Activated naive CD4-positive, alpha-beta T cell (primary cell): Measurements from ENCODE around the gene CREB5.

ENCODE experiments used
- DNase-seq, 4 experiments: peaks; one replicate each; lab custom pipeline; 2025; lab: John Stamatoyannopoulos, UW

The CREB5 gene

DNA sequence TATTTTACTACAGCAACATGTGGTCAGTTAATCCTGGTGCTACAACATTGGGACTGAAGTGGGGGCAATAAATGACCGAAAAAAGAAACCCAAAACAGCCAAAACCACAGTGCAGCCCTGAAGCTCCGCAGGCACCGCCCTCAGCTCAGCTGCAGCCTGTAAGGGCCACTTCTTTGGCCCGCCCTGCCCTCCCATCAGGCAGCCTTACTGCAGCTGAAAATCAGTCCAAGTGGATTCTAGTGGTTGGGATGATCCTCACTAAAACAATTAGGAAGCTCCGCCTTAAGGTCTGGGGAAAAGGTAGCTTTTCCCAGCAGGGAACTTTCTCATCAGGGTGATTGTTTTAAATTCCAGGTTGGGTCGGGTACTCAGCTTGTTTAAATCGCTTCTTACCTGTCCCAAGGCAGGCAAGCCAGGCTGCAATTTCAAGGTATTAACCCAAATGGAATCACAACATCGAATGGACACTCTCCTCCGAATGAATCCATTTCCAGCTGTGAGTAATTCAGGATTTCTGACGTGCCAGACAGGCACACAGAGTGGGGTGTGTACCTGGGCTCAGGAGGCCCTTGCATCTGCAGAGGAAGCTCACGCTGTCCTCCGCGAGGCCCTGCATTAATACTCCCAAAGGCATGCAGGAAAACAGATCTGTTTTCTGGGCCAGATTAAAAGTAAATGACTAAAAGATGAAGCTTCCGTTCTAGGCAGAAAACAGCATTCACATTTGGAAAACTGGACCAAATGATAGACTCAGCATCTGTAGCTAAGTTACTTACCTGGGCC is 104.3 kb downstream of the CREB5 start:
- no peak for DNase-seq

DNA sequence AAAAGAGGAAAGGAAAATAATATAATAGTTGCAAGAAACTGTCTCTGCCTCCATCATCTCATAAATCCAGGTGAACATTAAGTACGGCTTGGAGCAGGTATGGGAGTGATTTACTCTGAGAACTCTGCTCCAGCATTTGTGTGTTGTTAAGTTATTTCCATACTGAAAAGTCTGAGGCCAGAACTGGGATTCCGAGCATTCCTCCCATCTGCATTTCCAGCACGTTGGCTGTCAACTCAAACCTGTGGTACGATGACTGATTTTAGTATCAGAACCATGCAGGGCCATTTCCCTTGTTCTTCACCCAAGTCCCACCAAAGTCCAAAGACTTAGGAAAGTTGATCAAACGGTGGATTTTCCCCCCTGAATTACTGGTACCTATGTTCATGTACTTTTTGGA is 104.9 kb downstream of the CREB5 start:
- DNase-seq, result no peak

DNA sequence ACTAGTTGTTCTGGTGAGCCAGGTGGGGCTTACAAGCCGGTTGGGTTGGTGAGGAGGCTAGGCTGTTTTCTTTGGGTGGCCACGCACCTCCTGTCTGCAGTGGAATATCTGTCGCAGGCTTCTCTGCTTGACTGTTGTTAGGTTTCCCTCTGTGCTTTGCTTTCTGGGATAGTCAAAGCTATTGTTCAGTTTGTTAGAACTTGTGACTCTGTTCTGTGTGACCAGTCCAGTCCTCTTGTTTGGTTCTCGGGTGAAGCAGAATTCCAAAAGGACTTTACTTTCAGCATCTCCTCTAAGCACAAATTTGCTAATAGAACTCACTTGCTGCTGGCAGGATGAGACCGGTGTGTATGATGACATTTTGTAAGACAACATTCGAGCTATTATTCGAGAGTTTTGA is 105.3 kb downstream of the CREB5 start:
- no peak for DNase-seq

DNA sequence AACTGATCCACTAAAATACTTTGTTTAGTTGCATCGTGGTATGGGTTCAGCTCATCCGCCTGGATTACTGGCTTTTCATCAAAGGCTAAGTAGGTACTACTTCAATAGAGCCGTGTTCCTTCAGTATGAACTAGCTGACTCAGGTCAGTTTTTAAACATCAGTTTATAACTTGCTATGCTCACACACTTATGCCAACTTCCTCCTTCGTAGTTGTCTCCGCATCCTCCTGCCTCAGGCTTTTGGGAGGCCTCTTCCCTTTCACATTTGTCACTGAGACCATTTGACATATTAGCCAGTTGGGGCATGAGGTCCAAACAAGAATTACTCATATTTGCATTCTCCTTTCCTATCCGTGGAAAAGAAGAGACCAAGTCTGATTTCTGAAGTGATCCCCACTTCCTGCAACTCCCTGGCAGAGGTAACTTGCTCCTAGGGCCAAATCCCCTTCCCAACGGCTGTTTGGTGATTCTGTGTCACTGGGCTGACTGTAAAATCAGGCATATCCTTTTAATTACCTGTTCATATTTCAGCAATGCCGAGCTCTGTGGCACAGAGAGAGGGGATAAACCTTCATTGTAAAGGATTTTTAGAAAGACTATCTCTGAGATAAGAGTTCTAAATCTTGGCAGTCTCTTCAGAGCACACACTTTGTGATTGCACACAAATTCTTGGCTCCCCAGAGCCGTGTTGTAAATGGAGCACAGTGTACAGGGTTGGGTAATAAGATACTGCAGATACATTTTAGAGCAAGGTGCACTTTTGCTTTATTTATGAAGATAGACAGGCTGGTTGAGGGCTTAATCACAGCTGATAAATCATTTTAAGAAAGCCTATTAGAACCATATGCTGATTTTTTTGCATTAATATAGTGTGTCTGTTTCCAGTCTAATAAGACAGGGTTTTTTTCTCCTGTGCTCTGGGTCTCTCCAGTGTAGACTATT is 108.0 kb downstream of the CREB5 start:
- DNase-seq, result no peak

DNA sequence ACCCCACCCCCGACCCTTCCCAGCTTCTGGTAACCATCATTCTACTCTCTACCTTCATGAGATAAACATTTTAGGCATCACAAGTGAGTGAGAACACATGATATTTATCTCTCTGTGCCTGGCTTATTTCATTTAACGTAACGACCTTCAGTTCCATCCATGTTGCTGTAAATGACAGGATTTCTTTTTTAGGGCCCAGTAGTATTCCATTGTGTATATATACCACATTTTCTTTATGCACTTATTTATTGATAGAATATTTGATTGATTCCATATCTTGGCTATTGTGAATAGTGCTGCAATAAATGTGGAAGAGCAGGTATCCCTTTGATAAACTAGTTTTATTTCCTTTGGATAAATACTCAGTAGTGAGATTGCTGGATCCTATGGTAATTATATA is 112.7 kb downstream of the CREB5 start:
- no peak for DNase-seq

DNA sequence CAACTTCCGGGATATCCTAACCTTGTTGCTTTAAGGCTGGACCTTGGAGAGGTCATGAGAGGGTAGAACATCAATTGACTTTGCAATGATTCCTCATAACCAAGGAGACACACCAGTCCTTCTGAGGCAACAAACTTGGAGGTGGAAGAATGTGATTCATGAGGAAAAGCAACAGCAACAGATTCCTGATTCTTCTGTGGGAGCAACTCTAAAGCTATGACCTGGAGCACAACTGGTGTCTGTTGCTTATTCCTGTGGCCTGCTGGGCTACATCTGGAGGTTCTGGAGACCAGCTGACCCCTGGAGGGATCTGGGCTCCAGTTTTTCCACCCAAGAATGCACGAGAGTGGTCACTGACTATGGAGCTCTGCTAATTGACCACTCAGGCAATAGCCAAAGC is 116.6 kb downstream of the CREB5 start:
- no peak for DNase-seq

DNA sequence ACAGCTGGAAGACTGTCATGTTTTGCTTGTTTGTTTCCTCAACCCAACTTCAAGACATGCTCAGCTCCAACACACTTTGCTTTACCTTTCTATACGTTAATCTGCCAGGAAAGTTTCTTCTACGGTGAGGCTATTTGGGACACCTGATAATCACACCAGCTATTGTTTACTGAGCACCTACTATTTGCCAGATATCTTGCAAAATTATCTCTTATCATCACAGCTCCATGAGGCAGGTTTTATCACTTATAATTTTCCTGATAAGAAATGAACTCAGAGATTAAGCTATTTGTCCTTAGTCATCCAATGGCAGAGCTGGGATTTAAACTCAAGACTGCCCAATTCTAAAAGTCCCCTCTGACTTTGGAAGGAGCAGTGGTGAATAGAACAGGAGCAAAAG is 117.4 kb downstream of the CREB5 start:
- no peak for DNase-seq

DNA sequence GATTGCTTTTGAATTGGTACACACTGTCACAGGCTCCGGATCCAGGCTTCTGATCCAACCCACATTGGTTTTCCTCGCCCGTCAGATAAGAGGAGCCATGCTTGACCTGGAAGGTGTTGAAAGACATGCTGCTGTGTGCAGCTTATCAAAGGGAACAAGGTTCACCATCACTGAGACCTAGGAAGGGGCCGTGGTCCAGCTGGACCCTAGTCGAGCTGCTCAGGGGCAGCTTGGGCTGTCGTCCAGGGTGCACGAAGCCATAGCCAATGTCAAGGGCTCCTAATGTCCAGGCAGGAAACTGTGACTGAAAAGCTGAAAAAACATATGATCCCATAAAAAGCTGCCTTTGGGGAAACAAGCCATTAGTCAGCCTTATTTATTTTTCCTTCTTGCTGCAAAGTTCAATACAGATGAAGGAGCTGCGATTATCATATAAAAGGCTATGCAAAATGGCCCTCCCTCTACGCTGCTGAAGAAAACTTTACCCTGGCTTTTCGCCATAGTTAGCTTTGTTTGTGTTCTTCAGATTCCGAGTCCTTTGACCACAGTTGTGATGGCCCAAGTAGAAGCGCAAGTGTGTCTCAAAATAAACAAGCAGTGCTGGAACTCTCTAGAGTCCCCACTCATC is 118.0 kb downstream of the CREB5 start:
- DNase-seq, result no peak

DNA sequence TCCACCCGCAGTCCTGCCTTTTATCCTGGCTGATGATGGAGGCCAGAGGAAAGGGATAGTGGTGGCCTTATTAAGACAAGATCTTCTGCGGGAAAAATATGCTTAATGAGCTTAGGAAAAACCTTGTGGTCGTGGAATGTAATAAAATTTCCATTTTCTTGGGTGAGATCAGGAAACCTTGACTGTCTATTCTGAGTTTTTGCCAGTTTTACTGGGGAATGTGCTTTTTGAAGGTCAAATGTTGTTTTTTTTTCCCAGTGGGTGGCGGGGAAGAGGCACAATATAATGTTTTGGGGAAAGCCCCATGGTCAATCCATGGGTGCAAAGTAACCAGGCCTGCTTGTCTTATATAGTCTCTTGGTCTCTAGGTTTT is 118.5 kb downstream of the CREB5 start:
- DNase-seq, result no peak

DNA sequence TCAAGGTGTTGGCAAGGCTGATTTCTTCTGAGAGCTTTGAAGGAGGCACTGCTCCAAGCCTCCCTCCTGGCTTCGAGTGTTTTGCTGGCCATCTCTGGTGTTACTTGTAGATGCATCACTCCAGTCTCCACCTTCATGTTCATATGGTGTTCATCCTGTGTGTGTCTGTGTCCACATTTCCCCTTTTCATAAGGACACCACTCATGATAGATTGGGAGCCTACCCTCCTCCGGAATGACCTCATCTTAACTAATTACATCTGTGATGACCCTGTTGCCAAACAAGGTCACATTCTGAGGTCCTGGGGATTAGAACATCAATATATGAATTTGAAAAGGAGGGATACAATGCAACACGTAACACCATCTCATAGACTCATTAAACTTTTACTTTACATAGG is 119.0 kb downstream of the CREB5 start:
- no peak for DNase-seq

DNA sequence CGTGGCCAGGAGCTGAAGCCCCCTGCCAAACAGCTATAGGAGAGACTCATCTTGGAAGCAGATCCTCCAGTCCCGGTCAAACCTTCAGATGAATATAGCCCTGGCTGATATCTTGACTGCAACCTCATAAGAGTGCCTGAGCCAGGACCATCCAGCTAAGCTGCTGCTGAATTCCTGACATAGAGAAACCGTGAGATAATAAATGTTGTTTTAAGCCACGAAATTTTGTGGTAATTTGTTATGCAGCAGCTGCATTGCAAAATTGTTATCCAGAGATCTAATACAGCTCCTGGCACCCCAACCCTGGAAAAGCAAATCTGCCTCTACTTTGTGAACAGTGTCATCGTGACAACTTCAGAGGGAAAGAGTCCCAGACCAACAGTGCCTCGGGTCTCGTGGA is 119.9 kb downstream of the CREB5 start:
- no peak for DNase-seq

DNA sequence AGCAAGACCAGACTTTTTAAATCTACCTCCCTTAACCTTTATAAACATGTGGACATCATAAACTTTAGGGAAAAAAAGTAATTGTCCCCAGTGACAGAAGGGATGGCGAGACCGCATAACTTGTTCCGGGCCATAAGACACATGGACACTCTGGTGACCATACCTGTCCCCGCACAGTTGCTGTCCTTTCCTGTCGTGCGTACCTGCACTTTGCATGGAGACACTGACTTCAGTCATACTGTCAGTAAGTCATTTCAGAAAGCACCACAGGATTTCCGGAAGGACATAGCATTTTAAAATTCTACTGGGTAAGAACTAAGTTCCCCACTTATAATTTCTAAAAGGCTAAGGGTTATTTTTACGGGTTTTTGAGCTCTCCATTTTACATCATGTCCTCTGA is 120.9 kb downstream of the CREB5 start:
- no peak for DNase-seq

DNA sequence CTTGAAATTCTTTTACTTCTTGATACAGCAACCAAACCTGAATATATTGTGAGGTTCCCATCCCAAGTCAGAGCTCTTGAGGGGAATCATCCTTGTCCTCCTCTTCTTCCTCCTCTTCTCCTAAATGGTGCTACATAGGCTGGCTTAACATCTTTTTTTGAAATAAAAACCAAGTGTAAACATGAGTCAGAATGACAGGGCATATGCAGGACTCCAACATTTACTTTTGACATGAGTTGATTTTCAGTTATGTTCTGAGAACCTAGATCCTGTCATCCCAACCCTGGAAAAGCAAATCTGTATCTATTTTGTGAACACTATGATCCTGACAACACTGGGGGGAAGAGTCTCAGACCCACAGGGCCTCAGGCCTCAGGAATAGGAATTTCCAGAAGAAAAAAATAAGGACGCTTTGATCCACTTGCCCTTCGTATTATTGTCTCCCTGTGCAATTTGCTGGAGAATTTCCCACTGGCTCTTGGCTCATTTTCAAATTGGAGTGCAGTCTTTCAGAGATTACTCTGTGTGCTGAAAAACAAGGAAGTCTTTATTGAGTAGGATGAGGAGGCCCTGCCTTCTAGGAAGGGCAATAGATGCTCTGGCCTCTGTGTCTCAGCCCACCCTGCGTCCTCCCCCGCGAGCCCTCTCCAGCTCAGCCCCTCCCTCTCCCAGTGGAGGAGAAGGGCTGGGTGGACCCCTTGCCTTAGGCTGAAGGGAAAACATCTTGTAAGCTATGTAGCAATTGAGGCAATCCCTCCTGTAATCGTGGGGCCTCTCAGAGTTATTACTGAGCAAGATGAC is 121.6 kb downstream of the CREB5 start:
- no peak for DNase-seq

DNA sequence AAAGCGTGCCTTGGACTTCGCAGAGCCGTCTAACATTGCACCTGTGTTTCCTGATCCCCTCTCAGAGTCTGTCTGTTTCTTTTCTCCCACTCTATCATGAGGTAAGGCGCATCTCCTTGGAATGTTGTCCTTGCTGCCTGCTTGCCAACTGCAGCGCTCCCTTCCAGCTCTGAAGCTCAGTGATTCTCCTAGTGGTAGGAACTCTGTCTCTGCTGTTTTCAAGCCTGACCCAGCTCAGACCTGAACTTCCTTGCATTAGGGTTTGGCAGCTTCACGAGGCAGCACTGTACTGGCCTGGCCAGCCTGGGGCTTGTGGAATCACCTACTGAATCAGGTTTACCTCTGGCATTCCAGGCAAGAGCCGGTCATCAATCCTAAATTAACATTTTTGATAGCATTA is 123.9 kb downstream of the CREB5 start:
- no peak for DNase-seq

DNA sequence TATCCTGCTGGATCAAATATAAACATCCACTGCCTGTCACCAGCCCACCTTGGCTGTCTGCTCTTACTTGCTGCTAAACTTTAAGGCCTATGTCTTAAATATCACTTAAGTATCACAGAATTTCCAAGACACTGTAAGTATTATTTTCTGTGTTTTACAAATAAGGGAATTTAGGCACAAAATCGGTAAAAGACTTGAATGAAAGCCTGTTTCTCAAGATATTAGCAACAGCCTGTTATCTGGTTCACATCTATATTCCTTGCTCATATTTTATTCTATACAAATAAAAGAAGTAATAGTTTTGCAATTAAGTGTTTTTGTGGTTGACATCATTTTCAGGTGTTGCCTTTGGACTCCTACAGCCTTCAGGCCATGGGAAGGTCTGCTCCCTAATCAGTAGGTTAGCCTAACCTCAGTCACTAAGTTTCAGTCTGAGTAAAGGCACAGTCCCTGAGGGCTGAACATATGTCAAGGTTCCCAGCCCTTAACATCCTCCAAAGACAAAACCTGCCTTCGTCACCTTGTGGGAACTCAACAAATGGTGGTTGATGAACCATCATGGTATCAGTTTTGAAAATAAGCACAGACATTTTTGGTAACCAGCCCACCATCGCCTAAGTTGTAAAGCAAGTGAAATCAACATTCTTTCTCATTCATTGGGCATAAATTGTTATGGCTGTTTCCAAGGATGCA is 127.1 kb downstream of the CREB5 start:
- no peak for DNase-seq

DNA sequence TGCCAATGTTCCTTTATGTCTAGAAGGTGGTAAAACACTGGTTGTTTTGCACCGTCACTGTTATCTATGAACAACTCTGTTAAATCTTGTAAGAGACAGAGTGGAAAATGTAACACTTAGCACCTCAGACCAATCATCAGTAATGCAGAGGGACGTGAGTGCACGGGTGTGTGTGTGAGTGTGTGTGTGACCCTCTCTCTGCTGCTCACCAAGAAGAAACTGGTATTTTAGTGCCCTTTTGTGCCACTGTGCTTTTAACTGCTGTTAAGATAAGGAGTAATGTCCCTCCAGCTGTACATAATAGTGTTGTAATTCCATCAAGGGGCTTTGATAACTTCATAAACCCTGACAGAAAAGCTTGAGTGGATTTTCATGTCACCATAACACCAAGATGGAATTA is 130.1 kb downstream of the CREB5 start:
- no peak for DNase-seq

DNA sequence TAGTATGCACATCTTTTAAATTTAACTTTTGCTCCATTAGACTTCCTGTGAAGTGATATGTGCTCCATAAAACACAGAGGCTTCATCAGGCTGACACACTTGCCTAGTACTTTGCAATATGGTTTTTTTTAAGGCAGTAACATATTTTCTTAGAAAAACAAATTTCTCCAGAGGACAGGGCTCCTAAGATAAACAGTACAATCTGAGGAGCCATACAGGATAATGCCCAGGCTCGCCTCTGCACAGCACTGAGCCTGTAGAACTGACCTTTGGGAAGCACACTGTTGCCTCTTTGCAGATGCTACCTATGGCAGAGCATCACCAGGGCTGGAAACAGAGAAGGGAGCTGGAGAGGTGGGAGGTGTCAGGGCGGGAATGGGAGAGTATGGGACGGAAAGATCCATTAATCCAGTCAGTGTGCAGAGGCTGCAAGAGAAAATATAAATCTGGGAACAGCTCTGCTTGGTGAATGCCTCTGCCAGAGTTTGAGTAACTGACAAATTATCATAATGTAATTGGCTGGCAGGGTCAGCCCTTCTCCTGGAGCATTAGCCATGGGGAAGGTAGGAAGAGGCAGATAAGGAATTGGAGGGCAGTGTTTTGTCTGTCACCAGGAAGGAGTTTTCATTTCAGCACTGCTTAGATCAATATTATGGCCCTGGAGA is 132.3 kb downstream of the CREB5 start:
- DNase-seq, result no peak

DNA sequence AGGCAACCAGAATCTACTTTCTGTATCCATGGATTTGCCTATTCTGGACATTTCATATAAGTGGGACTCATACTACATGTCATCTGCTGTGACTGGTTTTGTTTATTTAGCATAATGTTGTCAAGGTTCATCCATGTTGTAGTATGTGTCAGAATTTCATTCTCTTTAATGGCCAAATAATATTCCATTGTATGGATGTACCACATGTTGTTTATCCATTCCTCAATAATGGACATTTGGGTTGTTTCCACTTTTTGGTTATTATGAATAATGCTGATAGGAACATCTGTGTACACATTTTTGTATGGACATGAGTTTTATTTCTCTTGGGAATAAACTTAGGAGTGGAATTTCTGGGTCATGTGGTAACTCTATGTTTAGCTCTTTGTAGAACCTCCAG is 133.7 kb downstream of the CREB5 start:
- no peak for DNase-seq

DNA sequence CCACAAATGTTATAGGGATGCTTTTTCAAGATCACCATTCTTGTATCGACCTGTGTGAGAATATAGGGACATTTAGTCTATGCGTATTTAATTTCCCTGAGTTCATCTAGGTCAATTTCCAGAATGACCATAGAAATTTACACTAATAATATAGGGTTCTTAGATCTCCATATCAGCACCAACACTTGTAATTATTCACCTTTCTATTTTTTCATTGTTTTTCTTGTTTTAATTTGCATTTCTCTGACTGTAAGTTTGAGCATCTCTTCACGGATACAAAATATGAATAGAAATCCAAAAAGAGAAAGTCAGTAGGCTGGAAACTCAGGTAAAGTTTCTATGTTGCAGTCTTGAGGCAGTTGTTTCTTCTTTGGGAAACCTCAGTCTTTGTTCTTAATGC is 134.8 kb downstream of the CREB5 start:
- no peak for DNase-seq

DNA sequence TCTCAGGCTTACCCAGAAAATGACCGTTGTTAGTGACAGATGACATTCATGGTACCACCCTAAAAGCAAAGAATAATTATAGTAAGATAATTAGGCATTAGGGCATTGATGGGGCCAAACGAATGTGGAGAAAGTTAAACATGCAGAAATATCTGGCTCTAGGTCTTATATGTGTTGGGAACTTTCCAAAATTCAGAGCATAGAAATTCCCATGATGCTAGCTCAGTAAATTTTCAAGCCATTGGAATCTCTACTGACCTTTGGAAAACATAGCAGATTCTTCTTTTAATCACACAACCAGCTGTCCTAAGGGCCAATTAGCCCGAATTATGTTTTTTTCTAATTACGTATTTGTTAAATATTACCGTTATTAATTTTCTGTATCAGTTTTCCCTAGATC is 136.1 kb downstream of the CREB5 start:
- DNase-seq, result no peak

DNA sequence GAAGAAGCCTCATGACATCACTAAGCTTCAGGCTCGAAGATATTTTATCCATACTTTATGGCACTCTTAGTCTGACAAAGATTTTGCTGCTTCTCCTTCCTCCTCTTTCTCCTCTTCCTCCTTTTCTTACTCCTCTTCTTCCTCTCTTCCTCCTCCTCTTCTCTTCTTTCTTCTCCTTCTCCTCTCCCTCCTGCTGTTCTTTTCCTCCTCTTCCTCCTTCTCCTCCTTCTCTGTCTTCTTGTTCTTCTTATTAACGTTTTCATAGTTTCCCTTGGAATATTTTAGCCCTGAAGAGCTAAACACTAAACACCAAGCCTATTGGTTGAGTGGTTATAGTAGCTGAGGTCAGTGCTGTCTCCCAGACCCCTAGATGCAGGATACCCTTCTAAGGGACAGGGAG is 137.7 kb downstream of the CREB5 start:
- no peak for DNase-seq
